Activated CD4-positive, alpha-beta T cell treated with anti-CD3 and anti-CD28 coated beads, Interleukin-2, Interleukin-4, amounts not matched to agents 100 ng/mL and 50 ng/mL, durations not matched to agents 16 hours and 8 hours (primary cell): ENCODE results near the gene ARHGAP28.
"Not testable (repeated sequence)": the region's sequence is repeated elsewhere in the genome, so short reads cannot be mapped to it uniquely, and the experiment has no call there.

ENCODE experiments used
- DNase-seq: peaks from one replicate; pipeline ENCODE4 v3.0.0-alpha.2; 2020; ENCODE audit warnings: low spot score

The ARHGAP28 gene

GRCh38 chr18:6775702-6776101, 46.2 kb downstream of the ARHGAP28 start:
- no peak for DNase-seq

DNA sequence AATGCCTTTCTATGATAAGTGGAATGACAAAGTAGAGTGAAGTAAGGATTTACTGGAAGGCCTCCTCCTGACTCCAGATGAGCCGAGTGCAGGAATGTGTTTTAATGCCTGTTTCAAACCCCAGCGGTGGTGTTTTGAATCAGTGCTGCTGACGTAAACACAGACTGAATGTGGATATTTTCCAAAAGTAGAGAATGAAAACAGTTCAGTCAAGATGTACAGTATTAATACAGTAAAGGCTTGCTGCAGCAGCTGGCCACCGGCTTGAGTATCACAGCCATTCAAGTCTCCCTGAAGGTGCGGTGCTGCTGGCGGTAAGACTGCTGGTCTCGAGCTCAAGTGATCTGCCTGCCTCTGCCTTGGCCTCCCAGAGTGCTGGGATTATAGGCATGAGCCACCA, 46.7 kb downstream of the ARHGAP28 start:
- DNase-seq = no peak

DNA sequence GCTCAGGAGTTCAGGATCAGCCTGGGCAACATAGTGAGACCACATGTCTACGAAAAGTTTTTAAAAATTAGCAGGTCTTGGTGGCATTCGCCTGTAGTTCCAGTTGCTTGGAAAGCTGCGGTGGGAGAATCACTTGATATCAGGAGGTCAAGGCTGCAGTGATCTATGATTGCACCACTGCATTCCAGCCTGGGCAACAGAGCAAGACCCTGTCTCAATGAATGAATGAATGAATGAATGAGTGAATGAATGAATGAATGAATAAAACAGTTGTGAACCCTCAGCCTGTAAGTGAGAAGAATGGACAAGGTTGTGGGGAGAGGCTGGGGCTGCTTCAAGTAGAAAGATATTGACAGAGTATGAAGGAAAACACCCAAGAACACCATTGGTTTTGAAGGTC, 48.0 kb downstream of the ARHGAP28 start:
- DNase-seq = no peak

GRCh38 chr18:6778459-6779247, 49.1 kb downstream of the ARHGAP28 start:
- no peak for DNase-seq

GRCh38 chr18:6781142-6781714, 51.7 kb downstream of the ARHGAP28 start:
- DNase-seq = no peak

DNA sequence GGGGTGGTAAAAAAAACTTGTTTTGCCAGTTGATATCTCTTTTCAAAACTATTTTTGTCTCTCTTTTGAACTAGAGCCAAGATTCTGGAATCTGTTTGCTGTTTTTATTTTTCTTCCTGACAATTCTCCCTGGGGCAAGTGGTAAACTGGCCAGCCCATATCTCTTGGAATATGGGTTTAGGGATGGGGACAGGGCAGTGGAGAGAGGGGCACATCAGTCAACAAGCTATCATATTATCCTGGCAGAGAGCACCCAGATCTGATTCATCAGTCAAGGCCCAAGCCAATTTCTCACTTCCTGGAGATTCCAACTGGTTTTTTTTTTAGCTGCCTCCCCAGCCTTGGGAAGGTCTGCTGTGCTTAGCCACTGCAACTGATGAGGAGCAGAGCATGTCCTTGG, 52.3 kb downstream of the ARHGAP28 start:
- no peak for DNase-seq

- no peak for DNase-seq
These were observed 53.3 kb downstream of the ARHGAP28 start for GRCh38 chr18:6782861-6783260.

DNA sequence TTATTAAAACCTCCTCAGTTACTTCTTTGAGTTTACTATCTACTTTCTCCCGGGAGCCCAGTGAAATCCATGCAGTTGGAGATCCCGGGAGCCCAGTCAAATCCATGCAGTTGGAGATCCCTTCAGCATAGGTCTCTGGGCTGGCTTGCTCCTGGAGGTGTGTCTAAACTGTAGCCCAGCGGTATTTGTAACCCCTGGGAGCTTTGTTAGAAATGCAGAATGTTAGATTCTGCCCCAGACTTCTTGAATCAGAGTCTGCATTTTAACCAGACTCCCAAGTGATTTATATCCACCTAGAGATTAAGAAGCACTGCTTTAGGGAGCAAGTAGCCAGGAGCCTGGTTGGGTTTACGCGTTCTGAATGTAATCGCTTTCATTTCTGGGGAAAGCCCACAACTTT, 54.5 kb downstream of the ARHGAP28 start:
- DNase-seq = no peak

- DNase-seq = no peak
These were observed 55.5 kb downstream of the ARHGAP28 start for GRCh38 chr18:6785001-6785400.

DNA sequence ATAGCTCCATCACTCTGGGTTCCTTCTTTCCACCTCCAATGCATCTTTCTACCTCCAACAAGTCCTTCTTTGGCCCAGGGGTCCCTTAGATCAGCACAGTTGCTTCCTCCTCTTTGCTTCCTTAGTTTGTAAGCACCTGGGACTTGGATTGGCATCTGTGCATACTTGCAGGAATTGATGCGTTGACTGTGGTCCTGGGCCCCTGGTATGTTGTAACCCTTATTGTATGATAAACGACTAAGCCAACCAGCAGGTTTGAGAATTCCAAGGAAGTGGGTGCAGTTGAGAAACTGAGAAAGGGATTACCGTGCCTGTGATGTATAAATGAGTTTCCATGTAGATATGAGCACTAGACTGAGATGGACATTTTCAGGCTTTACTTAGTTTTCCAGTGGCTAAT, 55.9 kb downstream of the ARHGAP28 start:
- DNase-seq = no peak

DNA sequence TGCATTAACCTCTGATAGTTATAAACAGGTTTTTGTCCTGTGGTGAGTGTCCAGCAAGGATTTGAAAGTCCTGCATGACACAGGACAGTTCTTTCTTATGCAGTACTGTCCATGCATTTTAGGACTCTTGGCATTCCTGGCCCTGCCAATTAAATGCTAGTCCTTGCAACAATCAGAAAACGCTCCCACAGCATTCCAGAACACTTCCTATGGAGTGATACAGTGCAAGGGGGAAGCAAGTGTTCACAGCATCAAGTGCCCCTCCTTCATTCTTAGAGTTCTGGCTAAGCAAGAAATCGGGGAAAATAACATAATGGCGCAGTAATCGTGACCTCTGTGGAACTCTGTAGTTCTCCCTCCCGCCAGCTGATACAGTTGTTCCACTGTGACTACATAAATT, 62.9 kb downstream of the ARHGAP28 start:
- DNase-seq = no peak

DNA sequence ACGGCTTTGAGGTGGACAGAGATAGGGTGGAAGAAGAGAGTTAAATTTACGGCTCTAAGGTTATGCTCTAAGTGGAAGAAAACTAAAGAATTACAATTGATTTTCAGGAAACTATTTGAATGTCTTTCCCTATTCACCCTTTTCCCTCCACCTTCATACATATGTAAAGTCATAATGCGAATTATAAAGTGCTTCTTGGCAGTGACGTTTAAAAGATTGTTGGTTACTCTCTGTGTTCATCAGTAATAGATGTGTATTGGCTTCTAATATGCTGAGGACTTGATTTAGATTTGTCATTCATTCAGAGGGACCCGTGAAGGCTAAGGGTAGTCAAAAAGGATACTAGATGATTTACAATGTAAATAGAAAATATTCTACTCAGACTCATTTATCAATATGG, 63.9 kb downstream of the ARHGAP28 start:
- no peak for DNase-seq

DNA sequence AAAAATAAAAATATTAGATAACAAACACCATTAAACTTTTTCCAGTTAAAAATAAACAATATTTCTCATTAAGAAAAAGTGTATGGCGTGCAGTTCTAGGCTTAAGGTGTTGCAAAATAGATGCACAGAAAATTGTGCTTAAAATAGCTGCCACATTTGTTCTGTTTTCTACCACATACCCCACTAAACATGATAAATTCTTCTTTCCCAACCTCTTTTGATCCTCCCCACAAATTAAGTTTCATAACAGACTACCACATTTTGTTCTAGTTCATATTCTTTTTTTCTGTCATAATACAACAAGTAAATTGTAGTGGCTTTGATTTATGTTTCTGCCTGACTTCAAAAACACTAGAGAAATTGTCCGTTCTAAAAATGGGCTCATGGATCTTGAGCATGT, 64.5 kb downstream of the ARHGAP28 start:
- DNase-seq = no peak

GRCh38 chr18:6795307-6795706, 65.8 kb downstream of the ARHGAP28 start:
- DNase-seq = no peak

DNA sequence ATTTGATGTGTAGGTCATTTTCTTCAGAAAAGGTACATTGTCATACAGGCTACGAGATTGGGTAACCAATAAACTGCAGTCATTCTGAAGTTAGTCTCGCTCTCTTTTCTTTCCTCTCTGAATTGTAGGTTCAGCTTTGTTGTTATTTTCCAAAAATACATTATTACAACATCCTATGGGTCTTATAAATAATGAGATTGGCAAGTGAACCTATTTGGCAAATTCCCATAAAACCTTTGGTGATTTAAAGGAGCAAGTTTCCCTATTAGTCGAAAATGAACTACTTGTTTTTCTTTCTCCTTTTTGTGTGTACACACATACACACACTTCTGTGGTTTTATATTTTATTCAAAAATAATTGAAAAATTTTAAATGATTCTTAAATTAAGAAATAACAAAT, 67.0 kb downstream of the ARHGAP28 start:
- DNase-seq = no peak

GRCh38 chr18:6797171-6797570, 67.7 kb downstream of the ARHGAP28 start:
- DNase-seq = no peak

- DNase-seq = no peak
These were observed 69.4 kb downstream of the ARHGAP28 start for GRCh38 chr18:6798896-6799295.

DNA sequence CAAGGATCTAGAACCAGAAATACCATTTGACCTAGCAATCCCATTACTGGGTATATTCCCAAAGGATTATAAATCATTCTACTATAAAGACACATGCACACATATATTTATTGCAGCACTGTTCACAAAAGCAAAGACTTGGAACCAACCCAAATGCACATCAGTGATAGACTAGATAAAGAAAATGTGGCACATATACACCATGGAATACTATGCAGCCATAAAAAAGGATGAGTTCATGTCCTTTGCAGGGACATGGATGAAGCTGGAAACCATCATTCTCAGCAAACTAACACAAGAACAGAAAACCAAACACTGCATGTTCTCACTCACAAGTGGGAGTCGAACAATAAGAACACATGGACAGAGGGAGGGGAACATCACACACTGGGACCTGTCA, 70.8 kb downstream of the ARHGAP28 start:
- DNase-seq = not testable (repeated sequence)

DNA sequence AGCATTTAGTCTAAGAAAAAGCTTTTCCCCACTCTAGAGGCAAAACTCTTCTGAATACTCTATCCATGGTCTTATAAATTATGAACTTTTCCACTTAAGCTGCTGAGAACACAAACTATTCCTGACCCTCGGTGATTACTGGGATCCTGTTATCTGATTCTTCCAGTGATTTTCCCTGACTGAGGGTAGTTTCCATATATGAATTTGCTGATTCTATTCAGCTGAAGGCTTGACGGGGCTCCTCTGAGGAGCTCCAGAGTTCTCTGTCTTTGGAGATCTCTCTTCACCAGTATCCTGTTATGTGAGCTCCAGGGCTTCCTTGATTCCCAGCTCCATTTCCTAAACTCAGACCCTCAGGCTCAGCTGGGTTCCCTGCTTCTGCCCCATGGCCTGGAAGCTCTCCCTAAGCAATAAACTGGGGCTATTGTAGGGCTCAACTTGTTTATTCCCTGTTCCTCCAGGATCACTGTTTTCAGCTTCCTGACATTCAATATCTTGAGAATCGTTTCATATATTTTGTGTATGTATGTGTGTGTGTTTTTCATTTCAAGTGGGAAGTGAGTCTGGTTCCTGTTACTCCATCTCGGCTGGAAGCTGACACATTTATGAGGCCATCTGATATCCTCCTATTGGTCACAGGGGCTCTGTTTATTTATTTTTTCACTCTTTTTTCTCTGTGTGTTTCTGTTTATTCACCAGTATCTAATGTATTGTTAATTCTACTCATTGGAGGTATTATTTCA, 78.2 kb downstream of the ARHGAP28 start:
- no peak for DNase-seq

- DNase-seq = no peak
These were observed 80.7 kb downstream of the ARHGAP28 start for GRCh38 chr18:6810191-6810590.

DNA sequence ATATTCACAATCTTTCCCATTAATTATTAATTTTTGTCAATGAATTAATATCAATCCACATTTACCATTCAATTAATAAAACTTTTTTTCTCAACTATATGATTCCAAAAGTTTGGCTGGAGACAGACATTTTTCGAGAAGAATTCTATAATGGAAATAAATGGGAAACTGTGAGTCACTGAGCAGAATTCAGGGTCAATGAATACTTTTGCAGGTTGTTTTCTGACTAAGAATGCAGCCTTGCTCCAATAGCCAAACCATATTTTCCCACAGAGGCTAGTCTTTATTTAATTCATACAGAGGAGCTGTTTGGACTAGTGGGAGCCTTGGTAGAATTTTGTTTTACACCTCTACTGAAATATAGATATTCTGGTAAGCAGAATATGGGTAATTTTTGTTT, 82.3 kb downstream of the ARHGAP28 start:
- DNase-seq = no peak

DNA sequence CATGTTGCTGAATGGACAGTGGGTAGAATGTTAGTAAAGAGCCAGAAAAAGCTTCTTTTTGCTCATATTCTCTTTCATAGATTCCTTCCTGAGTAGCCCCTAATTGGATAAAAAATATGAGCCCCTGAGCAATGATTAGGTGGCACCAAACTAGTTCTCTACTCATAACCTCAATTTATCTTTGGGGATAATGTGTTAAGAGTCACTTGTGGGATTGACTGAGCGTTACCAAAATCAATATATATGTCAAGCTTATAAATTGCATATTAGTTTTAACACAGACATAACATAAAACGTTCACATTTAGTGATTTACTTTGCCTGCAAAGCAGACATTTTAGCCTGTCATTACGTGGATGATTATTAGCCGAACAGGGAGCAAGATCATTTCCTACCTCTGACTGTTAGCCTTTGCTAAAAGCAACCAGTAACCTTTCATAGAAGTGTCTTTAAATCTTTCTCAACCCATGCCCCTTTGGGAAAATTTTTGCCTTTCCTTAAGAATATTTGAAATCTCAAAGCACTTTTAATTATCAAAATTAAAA, 85.4 kb downstream of the ARHGAP28 start:
- no peak for DNase-seq

- DNase-seq = no peak
These were observed 86.6 kb downstream of the ARHGAP28 start for GRCh38 chr18:6816154-6816553.
